SK-N-DZ (cell line): Measurements from ENCODE around the gene SLC17A9.

Experiments
- DNase-seq: peaks from one replicate; pipeline ENCODE4 v3.0.0-alpha.2; 2015; ENCODE audit warnings: low spot score

The SLC17A9 gene

GRCh38 chr20:62982124-62983075, 29.9 kb downstream of the SLC17A9 start:
- DNase-seq, result no peak

- no peak for DNase-seq
Measured at GRCh38 chr20:62983210-62983609, 30.7 kb downstream of the SLC17A9 start.

- no peak for DNase-seq
Measured at GRCh38 chr20:62984666-62985443, 32.3 kb downstream of the SLC17A9 start.

- no peak for DNase-seq
Measured at GRCh38 chr20:62985444-62985778, 32.9 kb downstream of the SLC17A9 start.

- no peak for DNase-seq
Measured at GRCh38 chr20:62986257-62986800, 33.8 kb downstream of the SLC17A9 start.

- DNase-seq, result no peak
Measured at GRCh38 chr20:62987114-62987513, 34.6 kb downstream of the SLC17A9 start.

- no peak for DNase-seq
Measured at GRCh38 chr20:62989201-62989601, 36.7 kb downstream of the SLC17A9 start.

GRCh38 chr20:62990306-62990825, 37.9 kb downstream of the SLC17A9 start:
- DNase-seq, result no peak

- no peak for DNase-seq
Measured at GRCh38 chr20:62991196-62991807, 38.8 kb downstream of the SLC17A9 start.

GRCh38 chr20:62991863-62992262, 39.4 kb downstream of the SLC17A9 start:
- no peak for DNase-seq

GRCh38 chr20:62993856-62994494, 41.5 kb downstream of the SLC17A9 start:
- DNase-seq, result no peak

- peak; percentile 54 for DNase-seq
Measured at GRCh38 chr20:62994869-62995281, 42.4 kb downstream of the SLC17A9 start.

GRCh38 chr20:62995481-62995880, 43.0 kb downstream of the SLC17A9 start:
- DNase-seq, result no peak

GRCh38 chr20:62995898-62996595, 43.5 kb downstream of the SLC17A9 start:
- no peak for DNase-seq

GRCh38 chr20:62996596-62996982, 44.1 kb downstream of the SLC17A9 start:
- no peak for DNase-seq

- DNase-seq, result no peak
Measured at GRCh38 chr20:62997417-62998035, 45.0 kb downstream of the SLC17A9 start.

- DNase-seq, result no peak
Measured at GRCh38 chr20:62998449-62998848, 45.9 kb downstream of the SLC17A9 start.

- DNase-seq, result no peak
Measured at GRCh38 chr20:62999580-62999979, 47.1 kb downstream of the SLC17A9 start.

- DNase-seq, result no peak
Measured at GRCh38 chr20:63000036-63000435, 47.5 kb downstream of the SLC17A9 start.

- DNase-seq, result no peak
Measured at GRCh38 chr20:63000958-63001357, 48.4 kb downstream of the SLC17A9 start.
